Neural cell (in vitro differentiated cells): ENCODE data around the gene ME3. TPM values are rescaled to one million over a fixed set of nuclear protein-coding genes. Genes with fewer than 3 reads are reported as not detected.

ENCODE experiments used
- H2AFZ ChIP-seq: fragments of 200-600, 300-800 bp; sonication (generic), shearing (Covaris generic); 2 replicates; pipeline ENCODE4 v1.6.0; 2014; ENCODE audit warnings: low read depth, mild to moderate bottlenecking, antibody characterized with exemption, low read length, moderate library complexity
- H3F3A ChIP-seq: fragments of 200-600 bp; shearing (Covaris generic); 2 replicates; pipeline ENCODE4 v1.6.1; 2016; ENCODE audit warnings: mild to moderate bottlenecking, moderate library complexity, mixed read lengths, antibody characterized with exemption, low read length; ENCODE audit not compliant: insufficient read depth, poor library complexity, severe bottlenecking
- H3K27ac ChIP-seq: fragments of 200-600, 300-800 bp; sonication (generic), shearing (Covaris generic); 2 replicates; pipeline ENCODE4 v1.5.1; 2014; ENCODE audit warnings: mild to moderate bottlenecking, low read length, moderate library complexity
- H3K27me3 ChIP-seq: fragments of 300-800, 200-600 bp; sonication (generic), shearing (Covaris generic); 2 replicates; pipeline ENCODE4 v1.6.0; 2014; ENCODE audit warnings: mild to moderate bottlenecking, low read depth, low read length, moderate library complexity; ENCODE audit not compliant: insufficient read depth
- H3K36me3 ChIP-seq: fragments of 300-800, 200-600 bp; sonication (generic), shearing (Covaris generic); 2 replicates; pipeline ENCODE4 v1.5.1; 2014; ENCODE audit warnings: mild to moderate bottlenecking, antibody characterized with exemption, low read length, moderate library complexity; ENCODE audit not compliant: insufficient read depth
- H3K4me2 ChIP-seq: fragments of 300-800, 200-600 bp; sonication (generic), shearing (Covaris generic); 2 replicates; pipeline ENCODE4 v1.6.0; 2014; ENCODE audit warnings: mild to moderate bottlenecking, low read length
- H3K4me3 ChIP-seq: fragments of 300-800, 200-600 bp; sonication (generic), shearing (Covaris generic); 2 replicates; pipeline ENCODE4 v1.5.1; 2014; ENCODE audit warnings: mild to moderate bottlenecking, low read length, moderate library complexity
- H3K79me2 ChIP-seq: fragments of 200-600 bp; shearing (Covaris generic); replicated peaks from 2 replicates; pipeline ENCODE4 v1.6.0; 2014; ENCODE audit warnings: mild to moderate bottlenecking, low read length, moderate library complexity; ENCODE audit not compliant: insufficient read depth
- H3K9ac ChIP-seq: fragments of 300-800, 200-600 bp; sonication (generic), shearing (Covaris generic); 2 replicates; pipeline ENCODE4 v1.6.1; 2016; ENCODE audit warnings: mild to moderate bottlenecking, low read length, mixed read lengths
- H3K9me2 ChIP-seq: fragments of 200-600 bp; shearing (Covaris generic); 2 replicates; pipeline ENCODE4 v1.6.1; 2016; ENCODE audit warnings: mild to moderate bottlenecking, low read length, mixed read lengths; ENCODE audit not compliant: insufficient read depth
- H3K9me3 ChIP-seq: fragments of 200-600, 300-800 bp; sonication (generic), shearing (Covaris generic); 2 replicates; pipeline ENCODE4 v1.6.1; 2016; ENCODE audit warnings: mild to moderate bottlenecking, mixed run types, low read length, moderate library complexity, mixed read lengths
- H4K20me1 ChIP-seq: fragments of 200-600 bp; shearing (Covaris generic); 2 replicates; pipeline ENCODE4 v1.6.1; 2016; ENCODE audit warnings: mild to moderate bottlenecking, mixed run types; ENCODE audit not compliant: insufficient read depth
- CTCF ChIP-seq: fragments of 450-650 bp; IDR thresholded peaks from 2 replicates; pipeline ENCODE4 v1.5.1; 2014; ENCODE audit warnings: antibody characterized with exemption, mild to moderate bottlenecking, moderate library complexity; ENCODE audit not compliant: poor library complexity, severe bottlenecking
- EP300 ChIP-seq: fragments of 450-650 bp; conservative IDR thresholded peaks from 2 replicates; pipeline ENCODE4 v1.6.1; 2014; ENCODE audit warnings: antibody characterized with exemption, mild to moderate bottlenecking, moderate library complexity; ENCODE audit not compliant: poor library complexity, severe bottlenecking
- EZH2 ChIP-seq: fragments of 200-600, 300-800 bp; shearing (Covaris generic), sonication (generic); IDR thresholded peaks from 2 replicates; pipeline ENCODE4 v1.6.1; 2014; ENCODE audit warnings: antibody characterized with exemption, low read length, borderline replicate concordance, mild to moderate bottlenecking; ENCODE audit not compliant: insufficient read depth, poor library complexity, severe bottlenecking
- MXI1 ChIP-seq: fragments of 450-650 bp; conservative IDR thresholded peaks from 2 replicates; pipeline ENCODE4 v1.6.1; 2014; ENCODE audit warnings: antibody characterized with exemption, mild to moderate bottlenecking; ENCODE audit not compliant: poor library complexity, severe bottlenecking
- POLR2AphosphoS5 ChIP-seq: IDR thresholded peaks from 2 replicates; pipeline ENCODE4 v1.6.1; 2012
- RAD21 ChIP-seq: fragments of 450-650 bp; conservative IDR thresholded peaks from 2 replicates; pipeline ENCODE4 v1.6.1; 2014; ENCODE audit warnings: antibody characterized with exemption, mild to moderate bottlenecking, moderate library complexity
- REST ChIP-seq: IDR thresholded peaks from 2 replicates; pipeline ENCODE4 v1.6.1; 2012; ENCODE audit warnings: borderline replicate concordance
- SMC3 ChIP-seq: fragments of 450-650 bp; conservative IDR thresholded peaks from 2 replicates; pipeline ENCODE4 v1.6.1; 2014; ENCODE audit warnings: antibody characterized with exemption, mild to moderate bottlenecking, moderate library complexity; ENCODE audit not compliant: poor library complexity
- TAF1 ChIP-seq: IDR thresholded peaks from 2 replicates; pipeline ENCODE4 v1.6.1; 2012; ENCODE audit warnings: low read depth
- polyA plus RNA-seq: library from polyadenylated mRNA; depleted of rRNA; stranded (reverse); fragments of >200 nt; gene quantifications from 2 replicates; pipeline ENCODE4 v1.2.3, GENCODE V29; 2014

Gene ME3
- polyA plus RNA-seq, 1 donor from 2014 or later = 2.1 TPM

GRCh38 chr11:86630229-86630981, 42.0 kb downstream of the ME3 start:
- Histone ChIP-seq H3K9me3 (no peaks in the 10 kb centered on the region), H3K79me2 (no peaks in the 10 kb centered on the region), H3K27me3 (no peaks in the 10 kb centered on the region), H3K36me3 (no peaks in the 10 kb centered on the region), H3K27ac (no peak overlapping the region), H2AFZ (no peak overlapping the region), H3K9me2 (no peaks in the 10 kb centered on the region), H3K9ac (no peak overlapping the region), H3K4me2 (no peak overlapping the region), H3F3A (no peaks in the 10 kb centered on the region), H4K20me1 (no peaks in the 10 kb centered on the region), H3K4me3 (no peak overlapping the region)
- TF ChIP-seq CTCF (no peak), TAF1 (no peak), RAD21 (no peak), REST (no peak), EZH2 (no peak), EP300 (no peak), MXI1 (no peak), SMC3 (no peak), POLR2AphosphoS5 (no peak)

GRCh38 chr11:86629045-86629706, 43.2 kb downstream of the ME3 start:
- TF ChIP-seq EP300 (no peak), REST (no peak), EZH2 (no peak), POLR2AphosphoS5 (no peak), SMC3 (no peak), MXI1 (no peak), TAF1 (no peak), RAD21 (no peak), CTCF (no peak)
- Histone ChIP-seq H3K36me3 (no peaks in the 10 kb centered on the region), H3K9me3 (no peaks in the 10 kb centered on the region), H3K4me3 (no peak overlapping the region), H3K27ac (no peak overlapping the region), H4K20me1 (no peaks in the 10 kb centered on the region), H3K4me2 (no peak overlapping the region), H3K9me2 (no peaks in the 10 kb centered on the region), H3F3A (no peaks in the 10 kb centered on the region), H3K79me2 (no peaks in the 10 kb centered on the region), H3K27me3 (no peaks in the 10 kb centered on the region), H2AFZ (no peak overlapping the region), H3K9ac (no peak overlapping the region)
